ENCODE measurements around the gene TMEM178A.

Gene TMEM178A

DNA sequence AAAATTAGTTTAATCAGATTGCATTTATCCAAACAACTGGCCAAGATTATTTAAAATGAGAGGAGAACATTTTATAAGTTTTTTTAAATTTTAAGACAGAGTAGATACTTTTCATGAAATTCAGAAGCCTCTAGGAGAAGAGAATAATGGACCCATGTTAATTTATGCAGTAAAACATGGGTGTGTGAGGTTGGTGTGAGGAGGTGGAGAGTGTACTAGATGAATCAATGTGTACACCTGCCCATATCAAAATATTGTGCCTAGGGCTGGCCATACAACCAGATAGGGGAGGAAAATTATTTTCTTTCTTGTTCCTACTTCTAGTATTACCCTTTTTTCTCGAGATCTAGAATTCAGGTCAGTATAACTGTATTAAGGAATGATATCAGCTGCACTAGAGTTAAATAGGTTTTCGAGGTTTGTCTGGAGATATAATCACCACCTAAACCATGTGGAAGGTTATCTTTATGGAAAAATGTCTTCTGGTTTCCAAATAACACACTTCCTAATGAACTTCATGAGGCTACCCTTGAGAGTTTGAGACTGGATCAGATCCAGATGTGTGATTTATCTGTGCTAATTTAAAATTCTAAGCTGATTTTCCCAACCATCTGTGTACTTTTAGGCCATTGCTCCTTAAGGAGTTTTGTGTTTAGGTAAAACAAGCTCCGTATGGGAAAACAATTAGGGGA lies 37.6 kb downstream of the TMEM178A start:
- TF ChIP-seq, protein P1, sequence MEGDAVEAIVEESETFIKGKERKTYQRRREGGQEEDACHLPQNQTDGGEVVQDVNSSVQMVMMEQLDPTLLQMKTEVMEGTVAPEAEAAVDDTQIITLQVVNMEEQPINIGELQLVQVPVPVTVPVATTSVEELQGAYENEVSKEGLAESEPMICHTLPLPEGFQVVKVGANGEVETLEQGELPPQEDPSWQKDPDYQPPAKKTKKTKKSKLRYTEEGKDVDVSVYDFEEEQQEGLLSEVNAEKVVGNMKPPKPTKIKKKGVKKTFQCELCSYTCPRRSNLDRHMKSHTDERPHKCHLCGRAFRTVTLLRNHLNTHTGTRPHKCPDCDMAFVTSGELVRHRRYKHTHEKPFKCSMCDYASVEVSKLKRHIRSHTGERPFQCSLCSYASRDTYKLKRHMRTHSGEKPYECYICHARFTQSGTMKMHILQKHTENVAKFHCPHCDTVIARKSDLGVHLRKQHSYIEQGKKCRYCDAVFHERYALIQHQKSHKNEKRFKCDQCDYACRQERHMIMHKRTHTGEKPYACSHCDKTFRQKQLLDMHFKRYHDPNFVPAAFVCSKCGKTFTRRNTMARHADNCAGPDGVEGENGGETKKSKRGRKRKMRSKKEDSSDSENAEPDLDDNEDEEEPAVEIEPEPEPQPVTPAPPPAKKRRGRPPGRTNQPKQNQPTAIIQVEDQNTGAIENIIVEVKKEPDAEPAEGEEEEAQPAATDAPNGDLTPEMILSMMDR (IDR thresholded peaks at IDR 0.05): no peak
- TF ChIP-seq ZFX (IDR thresholded peaks at IDR 0.05; ENCODE audit: borderline replicate concordance): no peak
- no peak overlapping the region for H3K27ac ChIP-seq

GRCh38 chr2:39704540-39704939 lies 38.8 kb downstream of the TMEM178A start:
- TF ChIP-seq, protein P1 (IDR thresholded peaks at IDR 0.05): no peak
- TF ChIP-seq ZFX (IDR thresholded peaks at IDR 0.05; ENCODE audit: borderline replicate concordance): no peak

GRCh38 chr2:39705638-39706037 lies 39.9 kb downstream of the TMEM178A start:
- H3K27ac ChIP-seq: no peak overlapping the region
- no peak for TF ChIP-seq ZFX (IDR thresholded peaks at IDR 0.05; ENCODE audit: borderline replicate concordance)

More at GRCh38 chr2:39704540-39704939, 38.8 kb downstream of the TMEM178A start:
- no peak overlapping the region for H3K27ac ChIP-seq

DNA sequence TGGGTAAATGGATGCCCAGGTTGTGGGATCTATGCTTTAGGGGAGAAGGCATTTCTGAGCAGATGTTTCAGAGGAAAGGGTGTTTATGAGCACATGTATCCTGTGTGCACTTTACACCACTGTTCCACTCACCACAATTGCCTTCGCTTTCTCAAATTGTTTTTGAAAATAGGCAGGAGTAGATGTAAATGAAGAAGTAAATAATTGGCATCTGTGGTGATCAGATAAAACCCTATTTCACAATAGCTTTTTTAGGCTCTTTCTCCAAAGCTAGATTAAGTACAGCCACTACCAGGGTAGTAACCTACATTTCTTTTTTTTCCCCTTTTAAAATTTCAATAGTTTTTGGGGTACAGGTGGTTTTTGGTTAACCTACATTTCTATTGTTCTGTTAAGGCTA lies 40.6 kb downstream of the TMEM178A start:
- no peak overlapping the region for H3K27ac ChIP-seq
- TF ChIP-seq, protein P1 (IDR thresholded peaks at IDR 0.05): no peak
- TF ChIP-seq ZFX (IDR thresholded peaks at IDR 0.05; ENCODE audit: borderline replicate concordance): no peak

- TF ChIP-seq ZFX (IDR thresholded peaks at IDR 0.05; ENCODE audit: borderline replicate concordance): no peak
- TF ChIP-seq, protein P1 (IDR thresholded peaks at IDR 0.05): no peak
- no peak overlapping the region for H3K27ac ChIP-seq
Measured at GRCh38 chr2:39706945-39707344, 41.2 kb downstream of the TMEM178A start.

- TF ChIP-seq, protein P1 (IDR thresholded peaks at IDR 0.05): no peak
- TF ChIP-seq ZFX (IDR thresholded peaks at IDR 0.05; ENCODE audit: borderline replicate concordance): no peak
- no peak overlapping the region for H3K27ac ChIP-seq
Measured at GRCh38 chr2:39708003-39708402, 42.3 kb downstream of the TMEM178A start.

DNA sequence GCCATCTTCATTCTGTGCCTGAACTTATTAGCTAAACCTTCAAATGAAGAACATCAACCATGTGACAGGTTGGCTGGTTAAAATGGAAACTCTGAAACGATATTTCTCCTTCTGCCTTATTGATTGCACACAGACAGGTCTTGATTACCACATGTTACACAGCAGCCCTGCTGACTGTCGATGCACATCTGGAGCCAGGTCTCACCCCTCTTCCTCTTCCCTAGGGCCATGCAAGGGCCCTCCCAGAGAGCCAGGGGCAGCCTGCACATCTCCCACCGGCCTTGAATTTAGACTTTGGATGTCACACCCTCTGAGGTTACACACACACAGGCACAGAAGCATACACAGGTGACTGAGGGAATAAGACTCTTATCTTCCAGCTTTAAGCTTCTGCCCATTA lies 45.1 kb downstream of the TMEM178A start:
- no peak overlapping the region for H3K27ac ChIP-seq

More for the DNA sequence above, 45.1 kb downstream of the TMEM178A start:
- TF ChIP-seq, protein P1 (IDR thresholded peaks at IDR 0.05): no peak
- TF ChIP-seq ZFX (IDR thresholded peaks at IDR 0.05; ENCODE audit: borderline replicate concordance): no peak

Data from 22Rv1 (cell line).